KMS-11 (cell line): ENCODE measurements around the gene CTNNA3.

ENCODE experiments used
- H2AFZ ChIP-seq: fragments of 200-600 bp; sonication (generic); 2 replicates; pipeline ENCODE4 v1.6.1; 2016; ENCODE audit warnings: antibody characterized with exemption, mixed run types, low read depth
- H3K27ac ChIP-seq: fragments of 200-600 bp; sonication (generic); 2 replicates; pipeline ENCODE4 v1.6.1; 2016; ENCODE audit warnings: mild to moderate bottlenecking, mixed run types
- H3K27me3 ChIP-seq: fragments of 200-600 bp; sonication (generic); 2 replicates; pipeline ENCODE4 v1.6.1; 2017; ENCODE audit warnings: mild to moderate bottlenecking, low read depth, mixed run types, moderate library complexity; ENCODE audit not compliant: insufficient read depth
- H3K36me3 ChIP-seq: fragments of 200-600 bp; sonication (generic); 2 replicates; pipeline ENCODE4 v1.6.1; 2017; ENCODE audit warnings: mild to moderate bottlenecking, mixed run types; ENCODE audit not compliant: insufficient read depth
- H3K4me1 ChIP-seq: fragments of 200-600 bp; sonication (generic); 2 replicates; pipeline ENCODE4 v1.6.1; 2016; ENCODE audit warnings: mild to moderate bottlenecking, low read depth, mixed run types; ENCODE audit not compliant: poor library complexity, severe bottlenecking
- H3K4me2 ChIP-seq: fragments of 200-600 bp; sonication (generic); 2 replicates; pipeline ENCODE4 v1.7.0; 2016; ENCODE audit warnings: mild to moderate bottlenecking, mixed run types
- H3K4me3 ChIP-seq: fragments of 200-600 bp; sonication (generic); IDR thresholded peaks from 2 replicates; pipeline ENCODE4 v1.6.1; 2017; ENCODE audit warnings: low read depth, low read length, mixed read lengths; ENCODE audit not compliant: insufficient read depth
- H3K79me2 ChIP-seq: fragments of 200-600 bp; sonication (generic); 2 replicates; pipeline ENCODE4 v1.6.1; 2016; ENCODE audit warnings: low read depth, mixed run types; ENCODE audit not compliant: insufficient read depth
- H3K9ac ChIP-seq: fragments of 200-600 bp; sonication (generic); 2 replicates; pipeline ENCODE4 v1.6.1; 2016; ENCODE audit warnings: mild to moderate bottlenecking, mixed run types
- H4K20me1 ChIP-seq: fragments of 200-600 bp; sonication (generic); 2 replicates; pipeline ENCODE4 v1.6.1; 2016; ENCODE audit warnings: mild to moderate bottlenecking, mixed run types; ENCODE audit not compliant: insufficient read depth
- CTCF ChIP-seq: fragments of 200-600 bp; sonication (generic); conservative IDR thresholded peaks from 2 replicates; pipeline ENCODE4 v1.6.1; 2017; ENCODE audit warnings: low read depth, mild to moderate bottlenecking, antibody characterized with exemption, low read length, moderate library complexity, mixed read lengths

The CTNNA3 gene

GRCh38 chr10:67327626-67328535 lies 368.1 kb downstream of the CTNNA3 start:
- no peak overlapping the region for H3K27ac ChIP-seq

GRCh38 chr10:67319976-67320375 lies 376.0 kb downstream of the CTNNA3 start:
- Histone ChIP-seq H3K36me3 (no peaks in the 10 kb centered on the region), H3K9ac (no peak overlapping the region), H3K79me2 (no peaks in the 10 kb centered on the region), H3K4me1 (no peaks in the 10 kb centered on the region), H2AFZ (no peak overlapping the region), H3K4me3 (no peak overlapping the region), H3K27ac (no peak overlapping the region), H3K4me2 (no peak overlapping the region), H4K20me1 (no peaks in the 10 kb centered on the region), H3K27me3 (no peaks in the 10 kb centered on the region)
- no peak for TF ChIP-seq CTCF

More at GRCh38 chr10:67327626-67328535, 368.1 kb downstream of the CTNNA3 start:
- Histone ChIP-seq H3K36me3 (no peaks in the 10 kb centered on the region), H3K79me2 (no peaks in the 10 kb centered on the region), H4K20me1 (no peaks in the 10 kb centered on the region), H3K4me2 (no peak overlapping the region), H3K27me3 (no peaks in the 10 kb centered on the region), H3K4me3 (no peak overlapping the region), H3K9ac (no peak overlapping the region), H2AFZ (no peak overlapping the region), H3K4me1 (no peaks in the 10 kb centered on the region)
- TF ChIP-seq CTCF, result no peak

GRCh38 chr10:67308912-67309311 lies 387.1 kb downstream of the CTNNA3 start:
- no peaks in the 10 kb centered on the region for H3K4me1 ChIP-seq
- no peaks in the 10 kb centered on the region for H3K27me3 ChIP-seq
- H3K4me3 ChIP-seq, result no peak overlapping the region
- H3K4me2 ChIP-seq, result no peak overlapping the region
- no peak overlapping the region for H2AFZ ChIP-seq
- H3K27ac ChIP-seq, result no peak overlapping the region
- no peaks in the 10 kb centered on the region for H4K20me1 ChIP-seq
- no peak overlapping the region for H3K9ac ChIP-seq
- H3K36me3 ChIP-seq, result no peaks in the 10 kb centered on the region
- no peak for TF ChIP-seq CTCF
- no peaks in the 10 kb centered on the region for H3K79me2 ChIP-seq

GRCh38 chr10:67306588-67307205 lies 389.3 kb downstream of the CTNNA3 start:
- no peak overlapping the region for H3K9ac ChIP-seq
- H3K4me3 ChIP-seq, result no peak overlapping the region
- TF ChIP-seq CTCF, result peak; percentile 76
- H2AFZ ChIP-seq, result no peak overlapping the region
- H3K4me2 ChIP-seq, result no peak overlapping the region
- no peaks in the 10 kb centered on the region for H3K36me3 ChIP-seq
- no peak overlapping the region for H3K27ac ChIP-seq
- no peaks in the 10 kb centered on the region for H3K79me2 ChIP-seq
- H4K20me1 ChIP-seq, result no peaks in the 10 kb centered on the region
- H3K4me1 ChIP-seq, result no peaks in the 10 kb centered on the region
- no peaks in the 10 kb centered on the region for H3K27me3 ChIP-seq
